CD4-positive, alpha-beta T cell treated with Interferon alpha-2 for 1 hour (primary cell): ENCODE data around the gene TP53RK.
"Not testable (repeated sequence)": the region's sequence is repeated elsewhere in the genome, so short reads cannot be mapped to it uniquely, and the experiment has no call there.

Source experiments
- DNase-seq, 2 donors: peaks; one replicate each; pipeline ENCODE4 v3.0.0-alpha.2; 2020 to 2022

TP53RK gene

GRCh38 chr20:46682063-46682821 lies 7.0 kb downstream of the TP53RK start:
- no peak for DNase-seq

- peak; percentile 49 to 71 for DNase-seq
Observed at GRCh38 chr20:46681032-46681854, 8.0 kb downstream of the TP53RK start.

- DNase-seq: no peak
Observed at GRCh38 chr20:46680684-46681031, 8.6 kb downstream of the TP53RK start.

- DNase-seq: no peak
Observed at GRCh38 chr20:46678516-46678915, 10.7 kb downstream of the TP53RK start.

- no peak for DNase-seq
Observed at GRCh38 chr20:46677608-46678007, 11.6 kb downstream of the TP53RK start.

GRCh38 chr20:46676649-46677316 lies 12.5 kb downstream of the TP53RK start:
- DNase-seq: not testable (repeated sequence)

GRCh38 chr20:46674253-46675083 lies 14.8 kb downstream of the TP53RK start:
- no peak for DNase-seq

GRCh38 chr20:46673394-46674252 lies 15.6 kb downstream of the TP53RK start:
- no peak for DNase-seq

- DNase-seq: no peak
Observed at GRCh38 chr20:46672543-46673148, 16.6 kb downstream of the TP53RK start.

- no peak for DNase-seq
Observed at GRCh38 chr20:46671866-46672542, 17.2 kb downstream of the TP53RK start.

- no peak for DNase-seq
Observed at GRCh38 chr20:46670585-46671584, 18.4 kb downstream of the TP53RK start.

GRCh38 chr20:46670228-46670584 lies 19.0 kb downstream of the TP53RK start:
- no peak for DNase-seq

GRCh38 chr20:46666818-46667515 lies 22.3 kb downstream of the TP53RK start:
- no peak for DNase-seq

GRCh38 chr20:46666306-46666705 lies 22.9 kb downstream of the TP53RK start:
- DNase-seq: no peak

GRCh38 chr20:46665602-46666001 lies 23.6 kb downstream of the TP53RK start:
- DNase-seq: no peak

- DNase-seq: no peak
Observed at GRCh38 chr20:46663531-46663930, 25.7 kb downstream of the TP53RK start.

GRCh38 chr20:46661659-46662058 lies 27.6 kb downstream of the TP53RK start:
- DNase-seq: no peak

GRCh38 chr20:46660487-46660886 lies 28.8 kb downstream of the TP53RK start:
- DNase-seq: no peak

- DNase-seq: no peak
Observed at GRCh38 chr20:46657618-46658017, 31.6 kb downstream of the TP53RK start.
